Body of pancreas (tissue), 4 donors: Measurements from ENCODE around the gene TRMU. TPM values are rescaled to one million over a fixed set of nuclear protein-coding genes. Genes with fewer than 3 reads are reported as not detected.
"Not testable (repeated sequence)": the region's sequence is repeated elsewhere in the genome, so short reads cannot be mapped to it uniquely, and the experiment has no call there.

Source experiments
- ATAC-seq: fragments of 150-250 bp; one replicate; pipeline ENCODE4 v1.9.1; 2016
- DNase-seq, 4 donors: peaks; one replicate each; pipeline ENCODE4 v3.0.0-alpha.2; 2019
- H3K27ac ChIP-seq, 4 donors: fragments of 200-600 bp; sonication (generic); 1 replicate in 3 of 4; 2 replicates in 1 of 4; pipeline versions ENCODE4 v1.5.1 to v1.6.1; 2016 to 2019; ENCODE audit warnings: mild to moderate bottlenecking in 1 of 4, mixed read lengths in 1 of 4, moderate library complexity in 1 of 4
- H3K27me3 ChIP-seq, 2 donors: fragments of 200-600 bp; sonication (generic); one replicate each; pipeline ENCODE4 v1.6.0; 2016; ENCODE audit warnings: mild to moderate bottlenecking in 1 of 2
- H3K36me3 ChIP-seq, 2 donors: fragments of 200-600 bp; sonication (generic); replicated peaks in 1 of 2; 2 replicates each; pipeline ENCODE4 v1.5.1; 2016; ENCODE audit warnings: low read depth in 2 of 2; ENCODE audit not compliant: insufficient read depth in 1 of 2
- H3K4me1 ChIP-seq: fragments of 200-600 bp; sonication (generic); one replicate; pipeline ENCODE4 v1.6.0; 2016
- H3K4me3 ChIP-seq, 2 donors: fragments of 200-600 bp; sonication (generic); 1 replicate in 1 of 2; 2 replicates in 1 of 2; pipeline ENCODE4 v1.5.1; 2016 to 2019
- H3K9me3 ChIP-seq, 3 donors: fragments of 200-600 bp; sonication (generic); 1 replicate in 2 of 3; 2 replicates in 1 of 3; pipeline ENCODE4 v1.5.1; 2016
- POLR2A ChIP-seq, 3 donors: fragments of 450-650 bp; IDR thresholded peaks; one replicate each; pipeline ENCODE4 v1.6.1; 2016; ENCODE audit warnings: antibody characterized with exemption in 3 of 3, mild to moderate bottlenecking in 2 of 3
- WGBS, 2 donors: methylation state at CpG; one replicate each; pipeline ENCODE4 v1.1.5; 2017; 5-methylcytosine and 5-hydroxymethylcytosine counted together
- intact Hi-C: fragments of 100-400 bp; cut with DNase I; formaldehyde crosslinking; loops from one replicate; pipeline ENCODE4 v1.15.1; 2023
- total RNA-seq, 2 donors: library from RNA; depleted of rRNA; stranded (reverse); fragments of >200 nt; gene quantifications; one replicate each; pipeline ENCODE4 v1.1.0, GENCODE V29; 2016
- TF ChIP-seq, protein P1 (sequence below), 7 experiments: fragments of 450-650 bp in 4 of 7; fragments of 200-600 bp in 3 of 7; sonication (generic) in 3 of 7; IDR thresholded peaks; one replicate each; pipeline ENCODE4 v1.5.1; 2016 to 2019; ENCODE audit warnings: antibody characterized with exemption in 7 of 7

Gene TRMU
- total RNA-seq, 2 donors from 2014 or later = 34.2 to 43.5 TPM

DNA sequence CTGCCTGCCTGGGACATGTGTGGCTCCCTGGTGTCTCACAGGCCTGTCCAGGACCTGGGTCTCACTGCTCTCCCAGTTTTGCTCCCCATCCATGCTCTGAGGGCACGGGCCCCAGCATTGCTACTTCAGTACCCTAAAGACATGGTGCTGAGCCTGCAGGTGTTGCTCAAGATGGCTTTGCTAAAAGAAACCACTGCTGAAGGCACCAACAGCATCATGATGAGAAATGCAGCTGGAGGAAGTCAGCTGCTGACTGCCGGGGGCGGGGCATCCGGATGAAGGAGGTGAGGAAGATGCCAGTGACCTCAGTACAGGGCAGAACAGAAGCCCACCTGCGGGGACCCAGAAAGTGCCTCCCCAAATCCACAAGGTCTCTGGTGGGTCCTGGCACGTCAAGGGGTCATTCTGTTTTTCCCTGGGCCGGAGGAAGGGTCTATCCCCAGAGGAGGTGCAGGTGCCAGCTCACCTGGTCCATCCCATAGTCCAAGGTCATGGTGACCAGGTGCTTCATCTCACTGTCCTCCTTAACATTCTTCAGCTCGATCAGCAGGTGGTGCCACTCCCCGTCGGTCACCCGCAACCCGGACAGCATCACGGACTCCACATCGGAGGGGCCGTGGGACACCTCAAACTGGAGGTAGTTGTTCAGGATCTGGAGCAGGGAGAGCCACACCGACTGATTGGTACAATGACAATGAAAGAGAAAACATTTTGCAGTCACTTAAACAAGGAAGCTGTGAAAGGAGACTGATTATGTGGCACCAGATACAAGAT lies 63.9 kb downstream of the TRMU start:
- Histone ChIP-seq H3K27me3 (no peaks in the 10 kb centered on the region), H3K4me1 (no peaks in the 10 kb centered on the region), H3K9me3 (no peaks in the 10 kb centered on the region), H3K27ac (no peak overlapping the region), H3K36me3 (no peaks in the 10 kb centered on the region), H3K4me3 (no peak overlapping the region)
- intact Hi-C loops = loop anchor here (10.0 kb wide), 1 partner anchor 135 kb away; the partner anchor contains the start of gene CELSR1
- ATAC-seq (no peak), DNase-seq (no peak)
- 81 to 86% methylated on average over 12 to 16 of the region's 16 CpGs for WGBS, 2 donors
- TF ChIP-seq, protein P1, sequence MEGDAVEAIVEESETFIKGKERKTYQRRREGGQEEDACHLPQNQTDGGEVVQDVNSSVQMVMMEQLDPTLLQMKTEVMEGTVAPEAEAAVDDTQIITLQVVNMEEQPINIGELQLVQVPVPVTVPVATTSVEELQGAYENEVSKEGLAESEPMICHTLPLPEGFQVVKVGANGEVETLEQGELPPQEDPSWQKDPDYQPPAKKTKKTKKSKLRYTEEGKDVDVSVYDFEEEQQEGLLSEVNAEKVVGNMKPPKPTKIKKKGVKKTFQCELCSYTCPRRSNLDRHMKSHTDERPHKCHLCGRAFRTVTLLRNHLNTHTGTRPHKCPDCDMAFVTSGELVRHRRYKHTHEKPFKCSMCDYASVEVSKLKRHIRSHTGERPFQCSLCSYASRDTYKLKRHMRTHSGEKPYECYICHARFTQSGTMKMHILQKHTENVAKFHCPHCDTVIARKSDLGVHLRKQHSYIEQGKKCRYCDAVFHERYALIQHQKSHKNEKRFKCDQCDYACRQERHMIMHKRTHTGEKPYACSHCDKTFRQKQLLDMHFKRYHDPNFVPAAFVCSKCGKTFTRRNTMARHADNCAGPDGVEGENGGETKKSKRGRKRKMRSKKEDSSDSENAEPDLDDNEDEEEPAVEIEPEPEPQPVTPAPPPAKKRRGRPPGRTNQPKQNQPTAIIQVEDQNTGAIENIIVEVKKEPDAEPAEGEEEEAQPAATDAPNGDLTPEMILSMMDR (IDR thresholded peaks at IDR 0.05) = no peak
- TF ChIP-seq POLR2A (IDR thresholded peaks at IDR 0.05) = no peak

DNA sequence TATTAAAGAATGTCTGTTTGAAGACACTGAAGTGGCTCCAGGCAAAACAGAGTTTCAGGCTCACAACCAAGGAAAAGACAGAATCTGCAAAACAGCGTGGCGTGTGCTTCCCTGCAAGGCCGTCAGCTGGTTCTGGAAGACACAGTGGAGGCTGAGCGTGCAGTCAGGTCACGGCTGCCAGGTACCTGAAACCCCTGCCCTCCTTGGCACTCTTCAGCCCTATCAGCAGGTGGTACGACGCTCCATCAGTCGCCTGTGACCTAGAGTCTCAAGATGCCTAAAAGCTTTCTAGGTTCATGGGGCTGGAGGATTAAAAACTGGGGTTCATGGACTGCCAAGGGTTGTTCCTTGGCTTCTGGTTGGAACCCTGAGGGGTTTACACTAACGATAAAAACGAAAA lies 65.9 kb downstream of the TRMU start:
- Histone ChIP-seq H3K36me3 (no peaks in the 10 kb centered on the region), H3K4me1 (no peaks in the 10 kb centered on the region), H3K9me3 (no peaks in the 10 kb centered on the region), H3K27ac (no peak overlapping the region), H3K4me3 (no peak overlapping the region), H3K27me3 (no peaks in the 10 kb centered on the region)
- DNase-seq (no peak), ATAC-seq (no peak)
- TF ChIP-seq, protein P1 (IDR thresholded peaks at IDR 0.05) = no peak
- TF ChIP-seq POLR2A (IDR thresholded peaks at IDR 0.05) = no peak
- intact Hi-C loops = no loop called here
- 78 to 88% methylated on average over 10 of the region's 10 CpGs for WGBS, 2 donors

DNA sequence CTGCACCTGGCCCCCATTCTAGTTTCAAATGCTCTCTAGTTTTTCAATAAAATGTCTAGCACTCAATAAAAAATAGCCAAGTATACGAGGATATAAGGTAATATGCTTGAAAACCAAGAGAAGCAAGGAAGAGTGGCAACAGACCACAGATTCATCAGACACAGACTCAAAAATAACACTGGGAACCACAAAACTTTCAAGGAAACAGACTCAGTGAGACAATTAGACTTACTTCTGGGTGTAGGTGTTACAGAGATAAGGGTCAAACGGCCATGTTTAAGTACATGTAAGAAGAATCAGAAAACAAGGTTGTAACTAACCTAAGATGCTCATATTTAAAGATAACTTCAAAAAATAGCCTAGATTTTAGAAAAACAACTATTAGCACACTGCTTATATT lies 67.0 kb downstream of the TRMU start:
- no peak for TF ChIP-seq POLR2A (IDR thresholded peaks at IDR 0.05)
- TF ChIP-seq, protein P1 (IDR thresholded peaks at IDR 0.05) = no peak
- no peak for DNase-seq
- 58 to 67% methylated on average over 2 of the region's 2 CpGs for WGBS, 2 donors
- no peak for ATAC-seq
- Histone ChIP-seq H3K4me3 (no peak overlapping the region), H3K27me3 (no peaks in the 10 kb centered on the region), H3K27ac (no peak overlapping the region), H3K4me1 (no peaks in the 10 kb centered on the region), H3K36me3 (no peaks in the 10 kb centered on the region), H3K9me3 (no peaks in the 10 kb centered on the region)
- intact Hi-C loops = no loop called here

DNA sequence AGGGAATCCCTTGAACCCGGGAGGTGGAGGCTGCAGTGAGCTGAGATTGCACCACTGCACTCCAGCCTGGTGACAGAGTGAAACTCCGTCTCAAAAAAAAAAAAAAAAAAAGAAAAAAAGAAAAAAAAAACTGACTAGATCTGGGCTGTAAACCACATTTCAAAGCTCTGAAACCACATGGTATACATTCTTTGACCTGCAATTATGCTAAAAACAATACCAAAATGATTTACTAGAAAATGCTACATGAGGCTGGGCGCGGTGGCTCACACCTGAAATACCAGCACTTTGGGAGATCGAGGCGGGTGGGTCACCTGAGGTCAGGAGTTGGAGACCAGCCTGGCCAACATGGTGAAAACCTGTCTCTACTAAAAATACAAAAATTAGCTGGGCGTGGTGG lies 68.4 kb downstream of the TRMU start:
- DNase-seq, H3K27me3 ChIP-seq: not testable (repeated sequence)

DNA sequence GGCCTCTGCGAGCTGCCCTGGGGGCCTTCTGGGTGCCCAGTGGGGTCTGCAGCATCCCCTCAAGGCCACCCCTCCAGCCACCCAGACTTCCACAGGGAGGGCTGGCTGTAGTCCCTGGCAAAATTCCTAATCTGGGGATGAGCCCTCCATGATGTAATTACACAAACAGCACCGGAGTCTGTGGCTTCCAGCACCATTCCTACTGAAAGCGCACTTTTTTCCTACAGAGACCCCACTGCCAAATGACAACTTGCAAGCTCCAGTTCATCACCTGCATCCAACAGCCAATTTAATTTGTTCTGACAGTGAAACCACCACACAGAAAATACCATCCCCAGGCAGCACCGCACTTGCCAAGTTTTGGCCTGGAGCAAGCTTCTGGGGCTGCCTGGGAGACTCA lies 70.4 kb downstream of the TRMU start:
- Histone ChIP-seq H3K4me3 (no peak overlapping the region), H3K36me3 (no peaks in the 10 kb centered on the region), H3K9me3 (no peaks in the 10 kb centered on the region), H3K4me1 (no peaks in the 10 kb centered on the region), H3K27ac (no peak overlapping the region), H3K27me3 (no peaks in the 10 kb centered on the region)
- DNase-seq (no peak), ATAC-seq (no peak)
- intact Hi-C loops = no loop called here
- TF ChIP-seq POLR2A (IDR thresholded peaks at IDR 0.05) = no peak
- TF ChIP-seq, protein P1 (IDR thresholded peaks at IDR 0.05) = no peak
- 83 to 89% methylated on average over 3 to 4 of the region's 4 CpGs for WGBS, 2 donors

More for the DNA sequence above, 68.4 kb downstream of the TRMU start:
- ATAC-seq, H3K9me3 ChIP-seq, H3K27ac ChIP-seq, H3K4me3 ChIP-seq, intact Hi-C loops, H3K36me3 ChIP-seq, H3K4me1 ChIP-seq: not testable (repeated sequence)
- WGBS, 2 donors = 83 to 91% methylated on average over 7 of the region's 7 CpGs
